Measurements from ENCODE around the gene MGAT3. TPM values are rescaled to one million over a fixed set of nuclear protein-coding genes. Genes with fewer than 3 reads are reported as not detected.

Gene MGAT3
- total RNA-seq, 1 donor from 2014 or later: 32.7 TPM

- no peak overlapping the region for H3K4me3 Mint-ChIP-seq (ENCODE audit: low read depth)
- no peak for DNase-seq (ENCODE audit: low spot score, unreplicated experiment)
- no peaks in the 10 kb centered on the region for H3K36me3 Mint-ChIP-seq (ENCODE audit: insufficient read depth)
- TF ChIP-seq CTCF (IDR thresholded peaks at IDR 0.05; ENCODE audit: unreplicated experiment): no peak
- peaks cover under 1% of the 10 kb centered on the region for H3K4me1 Mint-ChIP-seq (ENCODE audit: low read depth)
- no peak overlapping the region for H3K27ac Mint-ChIP-seq
- H3K9me3 Mint-ChIP-seq (ENCODE audit: low read depth): no peaks in the 10 kb centered on the region
- no peaks in the 10 kb centered on the region for H3K27me3 Mint-ChIP-seq
Observed at GRCh38 chr22:39493759-39494158, 36.9 kb downstream of the MGAT3 start.

- Mint-ChIP-seq H3K9me3 (ENCODE audit: low read depth) (no peaks in the 10 kb centered on the region), H3K4me3 (ENCODE audit: low read depth) (no peak overlapping the region), H3K27me3 (no peaks in the 10 kb centered on the region), H3K36me3 (ENCODE audit: insufficient read depth) (no peaks in the 10 kb centered on the region), H3K4me1 (ENCODE audit: low read depth) (peaks cover 6% of the 10 kb centered on the region), H3K27ac (no peak overlapping the region)
- TF ChIP-seq CTCF (IDR thresholded peaks at IDR 0.05; ENCODE audit: unreplicated experiment): no peak
- DNase-seq (ENCODE audit: low spot score, unreplicated experiment): no peak
Observed at GRCh38 chr22:39494471-39495120, 37.8 kb downstream of the MGAT3 start.

GRCh38 chr22:39496131-39496838 is 39.5 kb downstream of the MGAT3 start:
- Mint-ChIP-seq H3K9me3 (ENCODE audit: low read depth) (no peaks in the 10 kb centered on the region), H3K36me3 (ENCODE audit: insufficient read depth) (no peaks in the 10 kb centered on the region), H3K27ac (peak overlapping the region; percentile 45), H3K27me3 (no peaks in the 10 kb centered on the region), H3K4me3 (ENCODE audit: low read depth) (no peak overlapping the region), H3K4me1 (ENCODE audit: low read depth) (peaks cover 6% of the 10 kb centered on the region)
- peak; percentile 71 for TF ChIP-seq CTCF (IDR thresholded peaks at IDR 0.05; ENCODE audit: unreplicated experiment)
- DNase-seq (ENCODE audit: low spot score, unreplicated experiment): no peak

GRCh38 chr22:39497429-39497828 is 40.6 kb downstream of the MGAT3 start:
- DNase-seq (ENCODE audit: low spot score, unreplicated experiment): no peak
- no peak overlapping the region for H3K4me3 Mint-ChIP-seq (ENCODE audit: low read depth)
- no peaks in the 10 kb centered on the region for H3K36me3 Mint-ChIP-seq (ENCODE audit: insufficient read depth)
- H3K4me1 Mint-ChIP-seq (ENCODE audit: low read depth): peaks cover 12% of the 10 kb centered on the region
- H3K27me3 Mint-ChIP-seq: no peaks in the 10 kb centered on the region
- TF ChIP-seq CTCF (IDR thresholded peaks at IDR 0.05; ENCODE audit: unreplicated experiment): no peak
- H3K27ac Mint-ChIP-seq: no peak overlapping the region
- no peaks in the 10 kb centered on the region for H3K9me3 Mint-ChIP-seq (ENCODE audit: low read depth)

GRCh38 chr22:39498368-39498767 is 41.6 kb downstream of the MGAT3 start:
- DNase-seq (ENCODE audit: low spot score, unreplicated experiment): no peak
- H3K27ac Mint-ChIP-seq: no peak overlapping the region
- H3K27me3 Mint-ChIP-seq: no peaks in the 10 kb centered on the region
- no peak overlapping the region for H3K4me3 Mint-ChIP-seq (ENCODE audit: low read depth)
- H3K4me1 Mint-ChIP-seq (ENCODE audit: low read depth): peaks cover 17% of the 10 kb centered on the region
- no peaks in the 10 kb centered on the region for H3K36me3 Mint-ChIP-seq (ENCODE audit: insufficient read depth)
- H3K9me3 Mint-ChIP-seq (ENCODE audit: low read depth): no peaks in the 10 kb centered on the region
- TF ChIP-seq CTCF (IDR thresholded peaks at IDR 0.05; ENCODE audit: unreplicated experiment): no peak

Data from progenitor cell of endocrine pancreas (in vitro differentiated cells).